Measurements from ENCODE around the gene SLC11A2. TPM values are rescaled to one million over a fixed set of nuclear protein-coding genes. Genes with fewer than 3 reads are reported as not detected.

Gene SLC11A2
- total and polyA plus RNA-seq, 2 of the 8 experiments (the other 6 are each of a cell fraction or from before 2014, with no cell fraction given), result 55.0 to 61.5 TPM

GRCh38 chr12:51048661-51049251 lies 22.6 kb upstream of the SLC11A2 start (continued):
- TF ChIP-seq SIN3A (conservative IDR thresholded peaks at IDR 0.05 in 1 of 2, IDR thresholded peaks at IDR 0.05 in 1 of 2; ENCODE audit: low read depth in 1 of 2, low read length in 2 of 2) (no peak), BRCA1 (IDR thresholded peaks at IDR 0.05; ENCODE audit: low read depth, low read length) (no peak), SP4 (IDR thresholded peaks at IDR 0.05; ENCODE audit: low read length) (no peak), NANOG (IDR thresholded peaks at IDR 0.05; ENCODE audit: insufficient read depth, low read depth, low read length, poor library complexity, severe bottlenecking) (no peak), CTCF (IDR thresholded peaks at IDR 0.05; ENCODE audit: control extremely low read depth in 1 of 3, insufficient read depth in 1 of 3, low read depth in 1 of 3, low read length in 3 of 3) (no peak), KDM1A (IDR thresholded peaks at IDR 0.05; ENCODE audit: borderline replicate concordance, low read length) (no peak), CHD7 (IDR thresholded peaks at IDR 0.05; ENCODE audit: insufficient replicate concordance, low read length) (no peak), MAFK (IDR thresholded peaks at IDR 0.05; ENCODE audit: low read depth, low read length) (no peak)

Data from H1 (cell line).